ENCODE measurements around the gene RHEB. TPM values are rescaled to one million over a fixed set of nuclear protein-coding genes. Genes with fewer than 3 reads are reported as not detected.

Gene RHEB
- total and polyA plus RNA-seq, 2 of the 4 experiments (the other 2 are of a cell fraction), result 19.7 to 67.2 TPM

GRCh38 chr7:151524331-151524730 is 4.6 kb upstream of the RHEB start:
- no peak overlapping the region for H3K14ac ChIP-seq (replicated peaks; ENCODE audit: low read depth, low read length)
- no peak overlapping the region for H2BK20ac ChIP-seq (ENCODE audit: low read depth, low read length)
- H4K20me1 ChIP-seq (ENCODE audit: insufficient read depth, low read length), result no peaks in the 10 kb centered on the region
- H3K9me3 ChIP-seq (ENCODE audit: control insufficient read depth, insufficient read depth, low read length), result no peaks in the 10 kb centered on the region
- WGBS, 2 experiments (ENCODE audit: extremely low coverage in 2 of 2, insufficient read length in 1 of 2), result 83% methylated on average over 1 of the region's 8 CpGs; no CpG with 5 or more reads in 1 of the 2 experiments
- no peak overlapping the region for H4K8ac ChIP-seq (ENCODE audit: low read depth in 2 of 2, low read length in 2 of 2)
- no peaks in the 10 kb centered on the region for H3K27me3 ChIP-seq (ENCODE audit: control insufficient read depth, insufficient read depth, low read length)
- no peak overlapping the region for H3K4me2 ChIP-seq (ENCODE audit: low read depth, low read length)
- CTCF ChIA-PET, result interaction anchor here (0.6 kb wide), 1 partner anchor 160 kb away, joined by 3 read pairs; no protein-coding TSS in a partner anchor
- intact Hi-C loops (cut with micrococcal nuclease), result loop anchor here (5.0 kb wide), 1 partner anchor 33 kb away; no protein-coding TSS in a partner anchor
- dilution Hi-C loops (cut with HindIII; ENCODE audit: low sequenced_read_pairs, unreplicated experiment), result no loop called here
- H3K4me1 ChIP-seq (ENCODE audit: control insufficient read depth, insufficient read depth, low read length), result no peaks in the 10 kb centered on the region; the same call in 1 of the 2 replicates
- BruUV-seq (replicated peaks), result no TSS peak
- no peak overlapping the region for H3K18ac ChIP-seq (ENCODE audit: low read depth, low read length)
- in situ Hi-C loops (cut with MboI; ENCODE audit: low sequenced_read_pairs), result no loop called here
- H2AFZ ChIP-seq (replicated peaks; ENCODE audit: low read length, poor library complexity), result no peak overlapping the region
- ATAC-seq (ENCODE audit: low read depth) (no peak), DNase-seq (no peak)
- H3K9ac ChIP-seq (ENCODE audit: low read depth, low read length), result no peak overlapping the region
- H3K56ac ChIP-seq (ENCODE audit: extremely low read depth, insufficient read depth, low read length), result no peak overlapping the region
- POLR2A ChIA-PET (ENCODE audit: unreplicated experiment), result no interaction called here
- TF ChIP-seq CTCF (conservative IDR thresholded peaks at IDR 0.05; ENCODE audit: low read depth, low read length) (no peak), CEBPB (IDR thresholded peaks at IDR 0.05; ENCODE audit: low read depth, low read length) (no peak), SMC3 (IDR thresholded peaks at IDR 0.05; ENCODE audit: low read depth, low read length) (no peak), NFE2L2 (IDR thresholded peaks at IDR 0.05; ENCODE audit: low read depth, low read length) (no peak), MXI1 (IDR thresholded peaks at IDR 0.05; ENCODE audit: borderline replicate concordance, low read depth, low read length) (no peak), BHLHE40 (IDR thresholded peaks at IDR 0.05; ENCODE audit: low read depth, low read length) (no peak), CHD1 (IDR thresholded peaks at IDR 0.05; ENCODE audit: low read depth, low read length) (no peak), MAFK (IDR thresholded peaks at IDR 0.05; ENCODE audit: low read depth, low read length) (no peak), MAZ (IDR thresholded peaks at IDR 0.05; ENCODE audit: borderline replicate concordance, low read depth, low read length) (no peak), POLR2A (IDR thresholded peaks at IDR 0.05; ENCODE audit: low read depth, low read length) (no peak), RFX5 (IDR thresholded peaks at IDR 0.05; ENCODE audit: low read depth, low read length) (no peak), RCOR1 (IDR thresholded peaks at IDR 0.05; ENCODE audit: insufficient replicate concordance, low read length) (no peak), RAD21 (IDR thresholded peaks at IDR 0.05; ENCODE audit: low read length) (no peak), FOS (IDR thresholded peaks at IDR 0.05; ENCODE audit: low read depth, low read length) (no peak)
- TF ChIP-seq, protein P1, sequence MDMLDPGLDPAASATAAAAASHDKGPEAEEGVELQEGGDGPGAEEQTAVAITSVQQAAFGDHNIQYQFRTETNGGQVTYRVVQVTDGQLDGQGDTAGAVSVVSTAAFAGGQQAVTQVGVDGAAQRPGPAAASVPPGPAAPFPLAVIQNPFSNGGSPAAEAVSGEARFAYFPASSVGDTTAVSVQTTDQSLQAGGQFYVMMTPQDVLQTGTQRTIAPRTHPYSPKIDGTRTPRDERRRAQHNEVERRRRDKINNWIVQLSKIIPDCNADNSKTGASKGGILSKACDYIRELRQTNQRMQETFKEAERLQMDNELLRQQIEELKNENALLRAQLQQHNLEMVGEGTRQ (IDR thresholded peaks at IDR 0.05; ENCODE audit: low read depth, low read length), result no peak
- TF ChIP-seq, protein P2, sequence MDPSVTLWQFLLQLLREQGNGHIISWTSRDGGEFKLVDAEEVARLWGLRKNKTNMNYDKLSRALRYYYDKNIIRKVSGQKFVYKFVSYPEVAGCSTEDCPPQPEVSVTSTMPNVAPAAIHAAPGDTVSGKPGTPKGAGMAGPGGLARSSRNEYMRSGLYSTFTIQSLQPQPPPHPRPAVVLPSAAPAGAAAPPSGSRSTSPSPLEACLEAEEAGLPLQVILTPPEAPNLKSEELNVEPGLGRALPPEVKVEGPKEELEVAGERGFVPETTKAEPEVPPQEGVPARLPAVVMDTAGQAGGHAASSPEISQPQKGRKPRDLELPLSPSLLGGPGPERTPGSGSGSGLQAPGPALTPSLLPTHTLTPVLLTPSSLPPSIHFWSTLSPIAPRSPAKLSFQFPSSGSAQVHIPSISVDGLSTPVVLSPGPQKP (IDR thresholded peaks at IDR 0.05; ENCODE audit: borderline replicate concordance, low read depth, low read length), result no peak
- no peaks in the 10 kb centered on the region for H3K36me3 ChIP-seq (ENCODE audit: control insufficient read depth, insufficient read depth, low read length)
- H3K4me3 ChIP-seq (ENCODE audit: insufficient read depth, low read depth, low read length), result no peak overlapping the region
- H2BK120ac ChIP-seq (ENCODE audit: low read depth, low read length), result no peak overlapping the region
- no peak overlapping the region for H3K4ac ChIP-seq (ENCODE audit: low read depth, low read length)
- H3K9me1 ChIP-seq (ENCODE audit: insufficient read depth, low read length), result no peaks in the 10 kb centered on the region; the same call in 1 of the 2 replicates
- H4K91ac ChIP-seq (ENCODE audit: insufficient read depth, low read depth, low read length), result no peak overlapping the region
- H2BK5ac ChIP-seq (ENCODE audit: low read depth, low read length, poor library complexity, severe bottlenecking), result no peak overlapping the region
- H2AK9ac ChIP-seq (replicated peaks; ENCODE audit: low read depth, low read length, poor library complexity), result no peak overlapping the region
- H4K5ac ChIP-seq (ENCODE audit: low read depth, low read length), result no peak overlapping the region
- no peak overlapping the region for H3K27ac ChIP-seq (ENCODE audit: insufficient read depth, low read length)
- H3K79me1 ChIP-seq (ENCODE audit: low read depth in 1 of 2, low read length in 2 of 2), result peaks cover 3 to 4% of the 10 kb centered on the region in 2 experiments; a peak in 1 of 4 replicates
- no peak overlapping the region for H2AK5ac ChIP-seq (ENCODE audit: low read depth, low read length)
- H3K23ac ChIP-seq (ENCODE audit: low read depth, low read length), result no peak overlapping the region
- H2BK15ac ChIP-seq (ENCODE audit: low read depth, low read length), result no peak overlapping the region
